ENCODE data around the gene NEK1.
"Not testable (repeated sequence)": the region's sequence is repeated elsewhere in the genome, so short reads cannot be mapped to it uniquely, and the experiment has no call there.

NEK1 gene

GRCh38 chr4:169603312-169603711, 9.1 kb downstream of the NEK1 start:
- DNase-seq (ENCODE audit: low read depth in 2 of 2) = no peak

GRCh38 chr4:169601016-169601771, 11.2 kb downstream of the NEK1 start:
- DNase-seq (ENCODE audit: low read depth in 2 of 2) = no peak

- DNase-seq (ENCODE audit: low read depth in 2 of 2) = no peak
These were observed 17.7 kb downstream of the NEK1 start for GRCh38 chr4:169594560-169595195.

- DNase-seq (ENCODE audit: low read depth in 2 of 2) = no peak
These were observed 19.3 kb downstream of the NEK1 start for GRCh38 chr4:169593050-169593560.

- DNase-seq (ENCODE audit: low read depth in 2 of 2) = no peak
These were observed 28.8 kb downstream of the NEK1 start for GRCh38 chr4:169583563-169583962.

GRCh38 chr4:169582706-169583105, 29.7 kb downstream of the NEK1 start:
- no peak for DNase-seq (ENCODE audit: low read depth in 2 of 2)

GRCh38 chr4:169582203-169582602, 30.2 kb downstream of the NEK1 start:
- no peak for DNase-seq (ENCODE audit: low read depth in 2 of 2)

GRCh38 chr4:169573889-169574288, 38.5 kb downstream of the NEK1 start:
- no peak for DNase-seq (ENCODE audit: low read depth in 2 of 2)

GRCh38 chr4:169571435-169571834, 40.9 kb downstream of the NEK1 start:
- DNase-seq (ENCODE audit: low read depth in 2 of 2) = no peak

- DNase-seq (ENCODE audit: low read depth in 2 of 2) = not testable (repeated sequence)
These were observed 41.4 kb downstream of the NEK1 start for GRCh38 chr4:169571012-169571411.

GRCh38 chr4:169570266-169570665, 42.1 kb downstream of the NEK1 start:
- DNase-seq (ENCODE audit: low read depth in 2 of 2) = not testable (repeated sequence)

- DNase-seq (ENCODE audit: low read depth in 2 of 2) = not testable (repeated sequence)
These were observed 43.2 kb downstream of the NEK1 start for GRCh38 chr4:169569188-169569587.

- DNase-seq (ENCODE audit: low read depth in 2 of 2) = no peak
These were observed 44.5 kb downstream of the NEK1 start for GRCh38 chr4:169567916-169568315.

GRCh38 chr4:169566021-169566818, 46.2 kb downstream of the NEK1 start:
- DNase-seq (ENCODE audit: low read depth in 2 of 2) = no peak

GRCh38 chr4:169565606-169566005, 46.8 kb downstream of the NEK1 start:
- DNase-seq (ENCODE audit: low read depth in 2 of 2) = no peak

- no peak for DNase-seq (ENCODE audit: low read depth in 2 of 2)
These were observed 55.2 kb downstream of the NEK1 start for GRCh38 chr4:169557061-169557636.

- not testable (repeated sequence) for DNase-seq (ENCODE audit: low read depth in 2 of 2)
These were observed 65.8 kb downstream of the NEK1 start for GRCh38 chr4:169546548-169546947.

- DNase-seq (ENCODE audit: low read depth in 2 of 2) = no peak
These were observed 71.6 kb downstream of the NEK1 start for GRCh38 chr4:169540774-169541173.

- no peak for DNase-seq (ENCODE audit: low read depth in 2 of 2)
These were observed 82.3 kb downstream of the NEK1 start for GRCh38 chr4:169530048-169530447.

GRCh38 chr4:169523796-169524195, 88.6 kb downstream of the NEK1 start:
- no peak for DNase-seq (ENCODE audit: low read depth in 2 of 2)

- no peak for DNase-seq (ENCODE audit: low read depth in 2 of 2)
These were observed 101.8 kb downstream of the NEK1 start for GRCh38 chr4:169510617-169511016.

- no peak for DNase-seq (ENCODE audit: low read depth in 2 of 2)
These were observed 105.5 kb downstream of the NEK1 start for GRCh38 chr4:169506903-169507302.

All from stimulated activated CD8-positive, alpha-beta memory T cell treated with anti-CD3 and anti-CD28 coated beads, Interleukin-15, amount 100 ng/mL, for 48 hours (primary cell).